ENCODE data around the gene DHRS3. TPM values are rescaled to one million over a fixed set of nuclear protein-coding genes. Genes with fewer than 3 reads are reported as not detected.
A peak's percentile ranks its signal among the peaks of the same experiment; 100 is the strongest.
"Not testable (repeated sequence)": the region's sequence is repeated elsewhere in the genome, so short reads cannot be mapped to it uniquely, and the experiment has no call there.

The DHRS3 gene, protein sequence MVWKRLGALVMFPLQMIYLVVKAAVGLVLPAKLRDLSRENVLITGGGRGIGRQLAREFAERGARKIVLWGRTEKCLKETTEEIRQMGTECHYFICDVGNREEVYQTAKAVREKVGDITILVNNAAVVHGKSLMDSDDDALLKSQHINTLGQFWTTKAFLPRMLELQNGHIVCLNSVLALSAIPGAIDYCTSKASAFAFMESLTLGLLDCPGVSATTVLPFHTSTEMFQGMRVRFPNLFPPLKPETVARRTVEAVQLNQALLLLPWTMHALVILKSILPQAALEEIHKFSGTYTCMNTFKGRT
- 22.5 and 28.8 TPM in 2 replicates for total RNA-seq (2014; rRNA removed; shearing (Covaris generic))

DNA sequence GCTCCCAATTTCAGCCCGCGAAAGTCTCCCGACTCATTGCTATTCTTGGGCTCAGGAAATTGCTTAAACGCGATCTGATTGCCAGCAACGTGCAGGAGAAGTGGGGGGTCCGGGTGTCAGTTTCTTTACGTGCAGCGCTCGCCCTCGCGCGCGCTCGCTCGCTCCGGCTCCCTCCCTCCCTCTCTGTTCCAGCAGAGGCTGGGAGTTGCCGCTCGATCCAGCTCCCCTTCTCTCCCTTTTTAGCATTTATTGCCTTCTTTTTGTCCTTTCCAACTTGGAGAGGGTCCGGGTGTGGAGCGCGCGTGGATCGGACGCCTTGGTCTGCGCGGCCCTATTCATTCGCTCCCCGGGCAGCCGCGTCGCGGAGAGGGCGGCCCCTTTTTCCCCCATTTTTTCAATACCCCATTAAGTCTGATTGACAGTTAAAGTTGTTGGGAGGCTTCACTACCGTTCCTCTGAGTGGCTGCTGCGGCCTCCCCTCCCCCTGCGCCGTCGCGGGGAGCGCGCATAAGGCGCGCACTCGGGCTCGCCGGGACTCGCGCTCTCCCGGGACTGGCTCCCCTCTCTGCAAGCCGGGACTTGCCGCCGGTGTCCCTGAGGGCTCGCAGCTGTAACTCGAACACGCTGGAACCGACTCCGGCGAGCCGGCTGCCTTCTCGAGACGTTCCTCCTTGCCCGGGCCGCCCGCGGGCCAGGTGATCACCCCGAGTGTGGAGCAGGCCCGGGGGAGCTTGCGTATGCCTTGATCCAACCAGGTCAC lies at the start of gene DHRS3:
DHRS3 (minus strand) TSS at position 310 of the 760 bp plus-strand sequence. CDS start 862 bp downstream, outside the sequence.
- DNase-seq (ENCODE audit: low read depth) = peak; percentile 76

DNA sequence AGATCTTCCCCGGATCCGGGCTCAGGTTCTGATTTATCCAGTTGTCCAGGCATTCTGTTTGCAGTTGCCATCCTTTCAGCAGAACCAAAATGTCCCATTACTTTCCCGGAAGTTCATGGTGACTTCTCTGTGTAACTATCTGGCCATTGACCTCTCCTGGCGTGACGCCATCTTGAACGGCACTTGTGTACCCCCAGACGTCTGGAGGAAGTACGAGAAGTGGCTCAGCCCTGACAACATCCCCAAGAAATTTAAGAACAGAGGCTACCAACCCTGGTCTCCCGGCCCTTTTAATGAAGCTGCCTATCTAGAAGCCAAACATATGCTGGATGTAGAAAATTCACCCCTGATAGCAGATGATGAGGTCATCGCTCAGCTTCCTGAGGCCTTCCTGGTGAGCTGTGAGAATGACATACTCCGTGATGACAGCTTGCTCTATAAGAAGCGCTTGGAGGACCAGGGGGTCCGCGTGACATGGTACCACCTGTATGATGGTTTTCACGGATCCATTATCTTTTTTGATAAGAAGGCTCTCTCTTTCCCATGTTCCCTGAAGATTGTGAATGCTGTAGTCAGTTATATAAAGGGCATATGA lies 48.2 kb upstream of the DHRS3 start:
- DNase-seq (ENCODE audit: low read depth) = peak; percentile 8

- DNase-seq (ENCODE audit: low read depth) = no peak
Observed at GRCh38 chr1:12665511-12665910, 47.5 kb upstream of the DHRS3 start.

- no peak for DNase-seq (ENCODE audit: low read depth)
Observed at GRCh38 chr1:12662556-12662955, 44.5 kb upstream of the DHRS3 start.

- DNase-seq (ENCODE audit: low read depth) = no peak
Observed at GRCh38 chr1:12661606-12662219, 43.7 kb upstream of the DHRS3 start.

DNA sequence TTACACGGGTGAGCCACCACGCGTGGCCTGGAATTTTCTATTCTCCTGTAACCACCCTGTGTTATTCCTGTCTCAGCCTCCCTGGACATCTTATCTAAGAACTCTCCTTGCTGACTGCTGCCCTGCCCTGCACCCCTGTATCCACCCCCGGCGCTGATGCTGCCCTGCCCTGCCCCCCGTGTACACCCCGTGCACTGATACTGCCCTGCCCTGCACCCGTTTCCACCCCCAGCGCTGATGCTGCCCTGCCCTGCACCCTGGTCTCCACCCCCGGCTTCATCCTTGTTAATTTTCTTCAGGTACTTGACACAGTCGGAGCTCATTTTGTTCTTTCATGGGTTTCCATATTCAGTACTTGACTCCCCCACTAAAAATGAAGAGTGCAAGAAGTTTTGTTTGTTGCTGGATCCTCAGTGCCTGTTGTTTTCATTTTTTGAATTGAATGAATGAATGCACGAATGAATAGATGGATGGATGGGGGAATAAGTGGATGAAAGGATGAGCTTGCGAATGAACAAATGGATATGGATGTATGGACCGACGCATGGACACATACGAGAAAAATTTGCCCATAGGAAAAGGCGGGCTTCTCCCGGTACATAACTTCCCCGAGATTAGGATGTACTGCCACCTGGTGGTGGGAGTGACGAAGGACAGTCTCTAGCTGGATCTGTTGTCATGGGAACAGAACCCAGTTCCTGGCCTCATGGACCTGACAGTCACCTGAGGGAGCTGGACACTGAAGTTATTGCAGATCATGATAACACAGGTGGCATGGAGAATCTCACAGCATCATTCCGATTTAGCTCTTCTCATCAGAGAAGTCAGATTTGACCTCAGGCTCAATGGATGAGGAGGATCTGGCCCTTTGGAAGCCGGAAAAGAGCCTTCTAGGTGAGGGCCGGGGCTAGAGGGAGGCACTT lies 40.8 kb upstream of the DHRS3 start:
- DNase-seq (ENCODE audit: low read depth) = peak; percentile 75

- DNase-seq (ENCODE audit: low read depth) = not testable (repeated sequence)
Observed at GRCh38 chr1:12657885-12658512, 40.0 kb upstream of the DHRS3 start.

- DNase-seq (ENCODE audit: low read depth) = no peak
Observed at GRCh38 chr1:12657060-12657884, 39.3 kb upstream of the DHRS3 start.

GRCh38 chr1:12656575-12656974 lies 38.6 kb upstream of the DHRS3 start:
- DNase-seq (ENCODE audit: low read depth) = no peak

- no peak for DNase-seq (ENCODE audit: low read depth)
Observed at GRCh38 chr1:12654657-12655056, 36.6 kb upstream of the DHRS3 start.

DNA sequence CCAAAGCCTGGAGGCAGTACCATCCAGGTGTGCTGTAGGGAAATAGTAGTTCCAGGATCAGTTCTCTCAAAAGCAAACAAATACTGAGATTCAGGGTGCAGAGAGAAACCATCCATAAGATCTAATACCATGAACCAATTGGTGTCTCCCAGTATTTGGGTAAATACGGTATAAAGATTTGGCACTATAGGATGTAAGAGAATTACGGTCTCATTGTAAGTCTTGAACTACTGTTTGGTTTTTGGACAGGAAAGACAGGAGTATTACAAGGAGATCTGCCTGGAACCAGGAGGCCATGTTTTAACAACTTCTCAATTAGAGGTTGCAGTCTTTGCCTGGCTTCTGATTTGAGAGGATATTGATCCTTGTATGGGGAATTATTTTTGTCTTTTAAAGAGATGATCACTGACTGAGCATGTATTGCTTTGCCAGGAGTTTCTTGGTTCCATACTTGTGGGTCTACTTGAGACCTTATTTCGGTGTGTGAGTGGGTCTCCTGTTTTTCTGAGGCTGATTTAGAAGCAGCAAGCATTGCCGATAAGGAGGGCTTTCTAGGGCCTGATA lies 36.1 kb upstream of the DHRS3 start:
- peak; percentile 46 for DNase-seq (ENCODE audit: low read depth)

DNA sequence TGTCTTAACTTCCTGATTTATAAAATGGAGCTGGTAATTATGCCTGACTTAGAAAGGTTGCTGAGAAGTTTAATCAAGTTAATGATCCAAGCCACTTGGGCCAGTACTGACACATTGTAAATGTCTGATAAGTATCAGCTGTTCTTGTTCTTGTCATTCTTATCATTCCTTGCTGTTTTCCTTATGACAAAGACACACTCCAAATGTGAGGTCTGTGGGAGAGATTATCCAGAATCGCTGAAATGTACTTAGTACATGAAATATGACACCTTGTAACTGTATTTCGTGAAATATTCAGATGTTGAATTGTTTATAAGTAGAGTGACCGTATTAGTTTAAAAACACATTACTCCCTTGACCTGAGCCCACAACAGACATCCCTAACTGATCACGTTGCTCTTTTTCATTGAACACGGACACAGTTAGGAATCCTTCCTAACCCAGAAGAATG lies 32.0 kb upstream of the DHRS3 start:
- DNase-seq (ENCODE audit: low read depth) = no peak

DNA sequence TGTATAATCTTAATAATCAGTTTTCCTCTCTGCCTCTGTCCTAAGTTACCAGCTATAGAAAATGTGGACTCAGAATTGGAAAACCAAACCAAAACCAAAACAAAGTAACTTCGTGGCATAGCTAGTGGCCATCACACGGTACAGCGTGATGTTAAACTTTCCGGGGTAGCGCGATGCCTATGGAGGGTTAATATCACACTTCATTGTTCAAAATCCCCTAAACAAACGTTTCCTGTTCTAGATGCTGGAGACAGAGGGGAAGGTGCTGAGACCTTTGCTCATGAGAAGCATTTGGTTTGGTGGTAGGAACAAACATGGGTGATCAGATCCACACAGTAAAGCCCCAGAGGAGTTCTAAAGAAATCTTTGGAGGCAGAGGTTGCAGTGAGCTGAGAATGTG lies 30.7 kb upstream of the DHRS3 start:
- no peak for DNase-seq (ENCODE audit: low read depth)

DNA sequence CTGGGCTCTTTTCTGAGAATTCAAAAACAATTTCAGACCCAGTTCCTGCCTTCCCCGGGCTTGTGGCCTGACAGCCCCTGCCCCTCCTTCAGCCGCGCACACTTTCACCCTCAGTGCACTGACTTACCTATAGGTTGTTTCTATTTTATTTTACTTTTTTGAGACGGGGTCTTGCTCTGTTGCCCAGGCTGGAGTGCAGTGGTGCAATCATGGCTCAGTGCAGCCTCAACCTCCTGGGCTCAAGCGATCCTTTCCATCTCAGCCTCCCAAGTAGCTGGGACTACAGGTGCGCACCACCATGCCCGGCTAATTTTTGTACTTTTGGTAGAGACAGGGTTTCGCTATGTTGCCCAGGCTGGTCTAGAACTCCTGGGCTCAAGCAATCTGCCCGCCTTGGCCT lies 27.4 kb upstream of the DHRS3 start:
- DNase-seq (ENCODE audit: low read depth) = not testable (repeated sequence)

GRCh38 chr1:12644829-12645228 lies 26.8 kb upstream of the DHRS3 start:
- no peak for DNase-seq (ENCODE audit: low read depth)

DNA sequence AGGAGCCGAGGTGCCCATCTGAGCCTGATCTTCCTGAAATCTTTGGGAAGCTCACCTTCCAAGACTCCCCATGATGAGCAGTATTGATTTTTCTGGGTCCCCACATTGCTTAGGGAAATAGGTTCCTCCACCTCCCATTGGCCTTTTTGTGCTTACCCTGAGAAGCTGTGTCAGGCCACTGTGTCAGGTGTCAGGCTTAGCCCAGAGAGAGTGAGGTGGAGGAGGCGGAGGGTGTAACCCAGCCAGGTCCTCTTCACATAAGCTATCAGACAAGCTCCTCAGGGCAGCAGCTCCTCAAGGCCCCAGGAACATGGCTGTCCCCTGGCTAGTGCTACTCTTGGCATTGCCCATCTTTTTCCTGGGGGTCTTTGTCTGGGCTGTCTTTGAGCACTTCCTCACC lies 26.2 kb upstream of the DHRS3 start:
- no peak for DNase-seq (ENCODE audit: low read depth)

DNA sequence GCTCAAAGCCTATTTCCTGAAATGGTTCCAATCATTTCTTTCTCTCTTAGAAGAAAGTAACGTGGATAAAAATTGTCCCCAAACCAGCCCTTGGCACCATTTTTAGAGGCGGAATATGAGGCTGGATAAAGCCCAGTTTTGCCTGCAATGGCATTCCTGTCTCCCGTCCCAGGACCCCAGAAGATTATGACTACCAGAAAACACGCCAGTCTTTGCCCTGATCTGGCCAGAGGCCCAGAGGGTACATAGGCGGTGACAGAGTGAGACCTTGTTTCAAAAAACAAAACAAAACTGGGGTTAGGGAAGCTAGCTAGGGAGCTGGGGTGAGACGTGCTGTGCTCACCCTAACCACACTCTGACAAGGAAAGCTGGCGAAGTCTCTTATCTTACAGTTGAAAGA lies 25.8 kb upstream of the DHRS3 start, which contains the start of gene AADACL4:
AADACL4 (plus strand) TSS at position 301 of the 400 bp plus-strand sequence. CDS start 462 bp downstream, outside the sequence.
- no peak for DNase-seq (ENCODE audit: low read depth)

DNA sequence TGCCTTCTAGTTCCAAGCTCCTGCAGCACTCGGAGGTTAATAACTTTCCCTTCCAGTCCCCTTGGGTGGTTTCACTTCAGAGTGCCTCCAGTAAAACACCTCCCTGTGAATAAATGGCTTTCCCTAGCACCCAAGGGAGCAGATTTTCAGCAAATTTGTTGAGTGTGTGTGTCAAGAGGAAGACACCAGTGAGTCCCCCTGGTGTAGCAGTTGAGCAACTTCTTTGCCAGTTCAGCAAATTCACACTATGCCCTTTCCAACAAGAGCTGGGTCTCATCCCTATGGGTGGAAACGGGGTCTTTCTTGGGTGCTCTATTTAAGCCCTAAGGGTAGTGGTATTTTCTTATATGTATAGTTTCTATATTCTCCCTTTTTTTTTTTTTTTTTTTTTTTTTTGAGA lies 25.1 kb upstream of the DHRS3 start:
- no peak for DNase-seq (ENCODE audit: low read depth)

GRCh38 chr1:12640958-12641272 lies 22.9 kb upstream of the DHRS3 start:
- no peak for DNase-seq (ENCODE audit: low read depth)
